SHP77 treated with DMSO at 0.1 percent for 48 hours (cell line): ENCODE data around the gene LHX4.

Experiments used
- DNase-seq: peaks from one replicate; lab custom pipeline; 2025; lab: John Stamatoyannopoulos, UW

Gene LHX4

DNA sequence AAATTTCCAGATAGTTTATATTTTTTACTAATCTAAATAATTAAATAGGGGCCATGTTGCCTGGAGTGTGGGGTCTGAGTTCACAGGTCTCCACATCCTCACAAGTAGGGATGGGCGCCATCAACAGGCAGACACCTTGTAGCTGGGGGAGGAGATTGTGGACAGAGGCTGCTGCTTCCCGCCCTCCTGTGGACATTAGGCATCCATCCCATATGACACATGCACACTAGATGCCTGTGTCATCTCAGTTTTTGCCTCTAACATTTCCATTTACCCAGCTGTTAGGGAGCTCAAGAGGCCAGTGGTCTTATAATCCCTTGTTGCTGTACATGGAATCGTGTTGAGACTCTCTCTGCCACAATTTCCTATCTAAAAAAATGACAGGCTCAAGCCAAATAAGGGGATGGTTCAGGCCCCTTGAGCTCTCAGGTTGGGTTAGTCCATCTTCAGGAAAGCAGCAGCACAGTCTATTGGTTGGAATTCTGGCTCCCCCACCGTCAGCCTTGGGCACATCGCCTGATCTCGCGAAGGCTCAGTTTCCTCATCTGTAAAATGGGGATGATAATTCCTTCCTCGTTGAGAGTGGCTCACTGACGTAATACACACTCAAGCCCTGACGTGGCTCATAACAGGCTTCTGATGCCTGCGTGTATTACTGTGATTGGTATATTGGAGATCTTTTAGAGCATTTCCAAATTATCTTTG, 13.6 kb downstream of the LHX4 start:
- no peak for DNase-seq

DNA sequence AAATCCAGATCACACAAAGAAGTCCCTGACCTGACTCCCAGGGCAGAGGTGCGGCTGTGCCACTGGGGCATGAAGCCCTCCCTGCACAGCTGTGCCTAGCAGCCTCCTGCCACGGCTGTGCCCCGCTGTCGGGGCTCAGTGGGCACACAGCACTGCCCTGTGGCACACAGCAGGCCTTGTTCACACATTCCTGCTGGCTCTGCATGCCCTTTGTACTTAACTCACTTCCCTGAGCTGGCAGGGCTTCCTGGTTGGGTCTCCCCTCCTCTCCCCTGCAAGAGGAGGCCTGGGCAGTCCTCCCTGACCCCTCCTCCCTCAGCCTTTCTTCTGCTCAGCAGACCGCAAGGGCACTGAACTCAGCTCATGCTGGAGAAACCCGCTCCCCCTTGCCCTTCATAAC, 14.8 kb downstream of the LHX4 start:
- no peak for DNase-seq

DNA sequence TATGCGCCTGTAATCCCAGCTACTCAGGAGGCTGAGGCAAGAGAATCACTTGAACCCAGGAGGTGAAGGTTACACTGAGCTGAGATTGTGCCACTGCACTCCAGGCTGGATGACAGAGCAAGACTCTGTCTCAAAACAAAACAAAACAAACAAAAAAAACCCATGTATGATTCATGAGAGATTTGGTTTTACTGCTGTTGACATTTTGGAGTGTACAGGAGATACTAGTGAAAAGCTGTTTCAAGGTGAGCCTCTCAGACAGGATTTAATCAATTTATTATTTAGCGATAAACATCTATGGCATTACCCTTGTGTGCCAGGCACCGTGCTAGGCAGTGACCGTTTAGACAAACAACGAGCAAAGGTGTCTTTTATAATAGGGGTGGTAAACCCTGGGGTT, 16.5 kb downstream of the LHX4 start:
- no peak for DNase-seq

- no peak for DNase-seq
Measured at GRCh38 chr1:180247061-180247460, 17.0 kb downstream of the LHX4 start.

GRCh38 chr1:180247580-180247979, 17.5 kb downstream of the LHX4 start:
- DNase-seq, result no peak

GRCh38 chr1:180248176-180248575, 18.1 kb downstream of the LHX4 start:
- no peak for DNase-seq

DNA sequence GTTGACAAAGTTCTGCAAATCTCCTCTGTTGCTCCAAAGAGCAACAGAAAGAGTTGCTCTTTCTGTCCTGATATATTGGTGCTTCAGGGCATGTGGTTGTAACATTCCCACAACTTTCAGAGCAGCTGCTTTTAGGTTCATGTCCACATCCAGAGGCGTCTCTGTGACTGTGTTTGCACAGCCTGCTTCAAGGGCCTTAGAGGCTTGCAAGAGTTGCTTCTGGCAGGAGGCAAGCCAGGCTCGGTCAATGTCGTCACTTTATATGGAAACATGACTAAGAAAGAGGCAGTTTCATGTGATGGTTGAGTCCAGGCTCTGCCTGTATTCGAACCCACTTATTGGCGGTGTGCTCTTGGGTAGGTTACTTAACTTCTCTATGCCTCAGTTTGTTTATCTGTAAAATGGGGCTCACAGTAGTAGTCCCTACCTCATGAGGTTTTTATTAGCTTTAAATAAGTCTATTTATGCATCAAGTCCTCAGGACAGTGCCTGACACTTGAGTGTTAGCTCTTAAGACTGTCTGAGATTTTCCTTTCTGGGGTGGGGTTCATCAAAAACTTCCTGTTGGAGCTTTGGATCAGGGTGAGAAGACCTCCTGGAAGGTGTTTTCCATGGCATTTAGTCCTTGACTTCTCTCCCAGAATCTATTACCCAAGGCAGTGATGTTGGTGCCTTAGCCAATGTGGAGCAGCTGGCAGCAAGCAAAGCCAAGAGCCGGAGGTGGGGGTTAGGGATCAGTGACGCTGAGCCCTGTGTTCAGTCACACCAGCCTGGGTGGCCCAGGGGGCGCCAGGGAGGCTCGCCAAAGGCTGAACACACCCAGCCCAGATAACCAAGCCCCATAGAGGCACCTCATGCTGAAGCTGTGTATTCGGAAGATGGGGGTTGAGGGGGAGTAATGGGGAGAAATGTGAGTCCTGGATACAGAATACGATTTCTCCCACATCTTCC, 18.9 kb downstream of the LHX4 start:
- peak; percentile 32 for DNase-seq

DNA sequence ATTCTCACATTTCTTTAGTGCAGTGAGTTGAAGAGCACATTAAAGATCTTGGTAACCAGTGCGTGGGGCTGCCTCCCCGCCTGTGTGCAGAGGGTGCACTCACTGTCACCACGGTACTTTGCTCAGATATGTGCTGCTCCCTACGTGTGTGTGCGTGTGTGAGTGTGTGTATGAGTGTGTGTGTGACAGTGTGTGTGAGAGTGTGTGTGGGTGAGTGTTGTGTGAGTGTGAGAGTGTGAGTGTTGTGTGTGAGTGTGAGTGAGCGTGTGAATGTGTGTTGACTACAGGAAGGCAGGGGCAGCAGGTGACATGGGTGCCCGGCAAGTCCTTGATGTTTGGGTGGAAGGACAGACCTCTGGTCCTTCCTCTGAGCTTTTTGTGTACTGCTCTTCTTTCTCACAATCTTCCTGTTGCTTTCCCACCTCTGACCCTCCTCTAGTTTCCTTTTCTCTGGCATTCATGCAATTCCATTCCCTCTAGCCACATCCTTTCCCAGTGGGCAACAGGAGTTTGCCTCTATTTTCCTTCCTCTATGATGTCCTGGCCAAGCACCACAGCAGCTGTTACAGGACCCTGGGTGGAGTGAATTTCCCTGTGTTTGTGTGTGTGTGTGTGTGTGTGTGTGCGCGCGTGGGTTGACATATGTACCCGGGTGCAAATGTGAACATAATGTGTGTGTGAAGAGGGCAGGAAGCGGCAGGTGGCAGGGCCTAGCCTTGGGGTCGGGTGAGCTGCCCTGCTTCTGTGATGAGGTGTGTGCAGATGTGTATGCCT, 19.8 kb downstream of the LHX4 start:
- DNase-seq, result no peak

- DNase-seq, result no peak
Measured at GRCh38 chr1:180250499-180250770, 20.4 kb downstream of the LHX4 start.

GRCh38 chr1:180250883-180251509, 20.9 kb downstream of the LHX4 start:
- DNase-seq, result no peak

- DNase-seq, result no peak
Measured at GRCh38 chr1:180251526-180252305, 21.7 kb downstream of the LHX4 start.

- peak; percentile 33 for DNase-seq
Measured at GRCh38 chr1:180252638-180253536, 22.8 kb downstream of the LHX4 start.

DNA sequence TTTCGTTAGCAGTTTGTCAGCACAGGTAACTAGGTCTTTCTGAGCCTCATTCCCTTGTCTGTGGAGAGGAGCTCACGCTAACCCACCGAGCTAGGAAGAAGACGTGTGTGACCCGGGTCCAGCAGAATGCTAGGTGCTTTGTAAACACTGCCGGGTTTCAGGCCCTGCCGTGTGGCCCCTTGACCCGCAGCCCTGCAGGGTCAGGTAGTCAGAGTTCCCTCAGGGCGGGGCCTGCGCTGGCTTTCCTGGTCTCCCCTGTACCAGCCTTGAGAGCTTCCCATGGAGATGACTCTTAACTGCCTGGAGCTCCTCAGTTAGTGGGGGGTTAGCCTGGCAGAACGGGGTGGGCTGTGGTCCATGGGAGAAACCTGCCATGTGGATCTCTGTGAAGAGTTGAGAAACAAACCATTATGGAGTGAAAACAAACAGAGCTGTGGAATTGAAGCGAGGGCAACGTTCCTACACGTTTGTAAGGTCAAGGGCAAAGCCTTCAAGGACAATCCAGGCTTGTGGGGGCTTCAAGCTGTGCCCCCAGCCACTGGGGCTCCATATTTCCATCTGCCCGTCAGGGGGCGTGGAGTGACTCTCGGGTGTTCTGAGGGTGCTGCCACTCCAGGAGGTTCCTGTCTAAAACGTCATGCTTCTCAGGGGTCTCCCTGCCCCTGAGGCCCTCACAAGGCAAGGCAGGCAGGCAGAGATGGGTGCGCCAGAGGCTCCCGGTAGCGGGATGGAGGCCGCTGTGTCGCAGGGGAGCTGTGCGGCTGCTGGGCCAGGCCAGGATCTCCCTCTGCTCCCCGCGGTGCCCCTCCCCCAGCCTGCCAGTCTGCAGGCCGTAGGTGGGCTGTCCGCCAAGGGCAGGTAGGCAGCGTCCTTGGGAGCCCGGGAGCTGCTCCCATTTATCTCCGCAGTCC, 23.8 kb downstream of the LHX4 start:
- DNase-seq, result no peak

DNA sequence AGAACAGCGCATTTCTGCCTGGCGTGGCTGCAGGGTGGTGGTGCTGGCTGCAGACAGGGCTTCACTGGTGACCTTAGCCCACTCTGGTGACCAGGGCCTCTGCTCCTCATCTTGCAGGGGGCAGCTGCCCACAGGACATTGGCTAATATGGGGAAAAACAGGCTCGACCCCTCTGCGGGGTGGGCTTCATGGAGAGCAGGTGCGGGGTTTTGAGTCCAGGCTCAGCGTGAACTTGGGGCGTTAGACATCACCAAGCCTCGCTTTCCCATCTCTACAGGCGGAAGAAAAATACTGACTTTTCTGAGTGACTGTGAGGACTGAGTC, 24.4 kb downstream of the LHX4 start:
- no peak for DNase-seq

DNA sequence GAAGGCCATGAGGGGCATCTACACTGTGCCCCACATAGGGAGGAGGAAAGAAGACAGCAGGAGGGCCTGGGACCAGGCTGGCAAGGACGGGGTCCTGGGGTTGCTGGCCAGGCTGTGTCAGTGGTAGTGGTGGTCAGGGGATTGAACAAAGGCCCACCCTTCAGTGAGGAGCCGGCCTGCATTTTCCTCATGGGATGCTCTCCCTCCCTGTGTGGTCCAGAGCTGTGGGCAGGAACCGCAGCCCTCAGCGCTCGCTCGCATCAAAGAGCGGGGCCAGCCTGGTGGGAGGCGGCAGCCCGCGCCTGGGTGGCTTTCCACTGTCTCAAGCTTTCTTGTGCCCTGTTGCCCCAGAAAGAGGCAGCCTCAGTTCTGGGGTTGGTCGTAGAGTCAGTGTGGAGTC, 24.8 kb downstream of the LHX4 start:
- no peak for DNase-seq

DNA sequence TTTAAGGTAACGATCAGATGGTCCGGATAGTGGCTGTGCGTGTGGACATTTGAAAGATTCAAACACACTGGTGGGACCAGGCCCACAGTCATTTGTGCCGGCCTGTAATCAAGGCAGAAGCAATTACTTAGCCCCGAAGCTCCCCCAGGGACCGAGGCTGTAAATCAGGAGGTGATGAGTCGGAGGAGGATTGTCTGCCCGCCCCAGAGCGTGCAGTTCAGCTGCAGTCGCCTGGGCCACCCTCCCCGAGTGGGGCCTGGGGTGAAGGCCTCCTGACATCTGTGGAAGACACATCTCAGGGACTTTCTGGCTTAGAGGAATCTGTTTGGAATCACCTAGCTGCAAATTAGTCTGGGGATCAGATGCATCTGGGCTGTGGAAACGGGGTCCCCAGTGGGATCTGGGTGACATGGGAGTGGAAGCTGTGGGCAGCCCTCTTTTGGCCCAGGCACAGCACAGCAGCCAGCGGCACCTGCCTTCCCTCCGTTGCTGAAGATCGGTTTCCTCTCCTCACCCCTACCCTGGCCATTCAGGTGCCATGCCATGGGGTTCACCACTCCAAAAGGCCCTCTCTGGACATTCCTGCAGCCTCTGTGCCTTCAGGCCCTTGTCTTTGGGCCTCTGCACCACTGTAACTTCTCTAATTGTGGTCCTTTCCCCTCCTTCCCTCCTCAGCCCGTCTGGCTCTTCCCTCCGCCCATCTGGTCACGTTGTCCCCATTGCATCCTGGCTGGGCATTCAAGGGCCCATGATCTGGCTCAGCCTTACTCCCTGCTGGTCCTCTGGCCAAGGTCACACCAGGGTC, 25.7 kb downstream of the LHX4 start:
- no peak for DNase-seq

- DNase-seq, result peak; percentile 53
Measured at GRCh38 chr1:180256341-180257027, 26.4 kb downstream of the LHX4 start.

DNA sequence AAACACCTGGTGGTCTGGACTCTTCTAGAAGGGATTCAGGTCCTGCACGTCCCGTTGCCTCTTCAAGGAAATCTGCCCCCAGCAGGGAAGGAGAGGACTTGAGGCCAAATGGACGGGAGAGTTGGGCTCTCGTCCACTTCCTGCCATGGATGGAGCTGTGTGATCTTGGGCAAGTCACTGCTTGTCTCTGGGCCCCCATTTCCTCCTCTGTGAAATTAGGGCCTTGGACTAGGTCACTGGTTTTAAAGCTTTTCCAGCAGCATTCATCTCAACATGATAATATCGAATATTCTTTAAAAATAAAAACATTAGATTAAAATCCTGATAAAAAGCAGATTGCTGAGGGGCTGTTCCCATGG, 26.9 kb downstream of the LHX4 start:
- no peak for DNase-seq
